ENCODE data around the gene LRRC8D. TPM values are rescaled to one million over a fixed set of nuclear protein-coding genes. Genes with fewer than 3 reads are reported as not detected.
"Not testable (repeated sequence)": the region's sequence is repeated elsewhere in the genome, so short reads cannot be mapped to it uniquely, and the experiment has no call there.

LRRC8D gene
- total RNA-seq, 2 experiments from 2014 or later = 23.9 to 25.7 TPM

GRCh38 chr1:89966656-89967055, 145.8 kb downstream of the LRRC8D start:
- DNase-seq = no peak
- no peaks in the 10 kb centered on the region for H3K36me3 Mint-ChIP-seq (ENCODE audit: low read depth)
- no peak for ATAC-seq
- H3K27ac Mint-ChIP-seq = no peak overlapping the region
- H3K27me3 Mint-ChIP-seq (ENCODE audit: low read depth) = peaks cover 11% of the 10 kb centered on the region
- H3K4me1 Mint-ChIP-seq (ENCODE audit: low read depth) = peaks cover 18% of the 10 kb centered on the region
- H3K4me3 Mint-ChIP-seq = no peak overlapping the region
- H3K9me3 Mint-ChIP-seq (ENCODE audit: insufficient read depth) = no peaks in the 10 kb centered on the region
- POLR2A ChIA-PET = no interaction called here
- CTCF ChIA-PET = interaction anchor here (0.8 to 1.6 kb wide), 4 partner anchors 17 to 185 kb away, joined by 3 to 4 read pairs (median 3); no protein-coding TSS in a partner anchor

GRCh38 chr1:89971600-89971999, 150.8 kb downstream of the LRRC8D start:
- ChIA-PET CTCF (interaction anchor here (0.7 to 1.7 kb wide), 3 partner anchors 15 to 335 kb away, joined by 3 to 5 read pairs (median 3); no protein-coding TSS in a partner anchor), POLR2A (no interaction called here)
- DNase-seq (no peak), ATAC-seq (no peak)
- no peak overlapping the region for H3K27ac Mint-ChIP-seq
- peaks cover 10% of the 10 kb centered on the region for H3K4me1 Mint-ChIP-seq (ENCODE audit: low read depth)
- no peaks in the 10 kb centered on the region for H3K9me3 Mint-ChIP-seq (ENCODE audit: insufficient read depth)
- peaks cover 4% of the 10 kb centered on the region for H3K27me3 Mint-ChIP-seq (ENCODE audit: low read depth)
- H3K4me3 Mint-ChIP-seq = no peak overlapping the region
- H3K36me3 Mint-ChIP-seq (ENCODE audit: low read depth) = no peaks in the 10 kb centered on the region

GRCh38 chr1:89972024-89972423, 151.2 kb downstream of the LRRC8D start:
- no peak for ATAC-seq
- Mint-ChIP-seq H3K27me3 (ENCODE audit: low read depth) (peaks cover 4% of the 10 kb centered on the region), H3K36me3 (ENCODE audit: low read depth) (no peaks in the 10 kb centered on the region), H3K4me1 (ENCODE audit: low read depth) (peaks cover 5% of the 10 kb centered on the region), H3K27ac (no peak overlapping the region), H3K4me3 (no peak overlapping the region), H3K9me3 (ENCODE audit: insufficient read depth) (no peaks in the 10 kb centered on the region)
- ChIA-PET CTCF (interaction anchor here (0.7 to 1.7 kb wide), 3 partner anchors 15 to 335 kb away, joined by 3 to 5 read pairs (median 3); no protein-coding TSS in a partner anchor), POLR2A (no interaction called here)
- no peak for DNase-seq

GRCh38 chr1:89973471-89974127, 152.8 kb downstream of the LRRC8D start:
- H3K4me1 Mint-ChIP-seq (ENCODE audit: low read depth) = peaks cover 4% of the 10 kb centered on the region
- ATAC-seq (no peak), DNase-seq (no peak)
- ChIA-PET CTCF (no interaction called here), POLR2A (no interaction called here)
- H3K36me3 Mint-ChIP-seq (ENCODE audit: low read depth) = no peaks in the 10 kb centered on the region
- H3K27ac Mint-ChIP-seq = no peak overlapping the region
- H3K9me3 Mint-ChIP-seq (ENCODE audit: insufficient read depth) = no peaks in the 10 kb centered on the region
- H3K4me3 Mint-ChIP-seq = no peak overlapping the region
- peaks cover 4% of the 10 kb centered on the region for H3K27me3 Mint-ChIP-seq (ENCODE audit: low read depth)

- DNase-seq = no peak
- no peak overlapping the region for H3K27ac Mint-ChIP-seq
- ATAC-seq = no peak
- H3K36me3 Mint-ChIP-seq (ENCODE audit: low read depth) = no peaks in the 10 kb centered on the region
- H3K4me3 Mint-ChIP-seq = no peak overlapping the region
- ChIA-PET POLR2A (no interaction called here), CTCF (no interaction called here)
- peaks cover 4% of the 10 kb centered on the region for H3K4me1 Mint-ChIP-seq (ENCODE audit: low read depth)
- no peaks in the 10 kb centered on the region for H3K9me3 Mint-ChIP-seq (ENCODE audit: insufficient read depth)
- peaks cover 4% of the 10 kb centered on the region for H3K27me3 Mint-ChIP-seq (ENCODE audit: low read depth)
Observed at GRCh38 chr1:89974256-89974655, 153.4 kb downstream of the LRRC8D start.

- ChIA-PET POLR2A (no interaction called here), CTCF (interaction anchor here (4.4 kb wide), 1 partner anchor 13 kb away, joined by 28 read pairs; no protein-coding TSS in a partner anchor)
- no peaks in the 10 kb centered on the region for H3K36me3 Mint-ChIP-seq (ENCODE audit: low read depth)
- ATAC-seq (no peak), DNase-seq (no peak)
- peaks cover 4% of the 10 kb centered on the region for H3K27me3 Mint-ChIP-seq (ENCODE audit: low read depth)
- H3K4me3 Mint-ChIP-seq = no peak overlapping the region
- no peak overlapping the region for H3K27ac Mint-ChIP-seq
- peaks cover 4% of the 10 kb centered on the region for H3K4me1 Mint-ChIP-seq (ENCODE audit: low read depth)
- H3K9me3 Mint-ChIP-seq (ENCODE audit: insufficient read depth) = no peaks in the 10 kb centered on the region
Observed at GRCh38 chr1:89974696-89975470, 154.1 kb downstream of the LRRC8D start.

GRCh38 chr1:89975540-89976125, 154.8 kb downstream of the LRRC8D start:
- Mint-ChIP-seq H3K9me3 (ENCODE audit: insufficient read depth) (no peaks in the 10 kb centered on the region), H3K27me3 (ENCODE audit: low read depth) (peaks cover 4% of the 10 kb centered on the region), H3K4me3 (no peak overlapping the region), H3K4me1 (ENCODE audit: low read depth) (peaks cover 4% of the 10 kb centered on the region), H3K27ac (no peak overlapping the region), H3K36me3 (ENCODE audit: low read depth) (no peaks in the 10 kb centered on the region)
- ChIA-PET POLR2A (no interaction called here), CTCF (interaction anchor here (1.3 to 4.4 kb wide), 2 partner anchors 12 kb away, joined by 4 to 28 read pairs; no protein-coding TSS in a partner anchor)
- ATAC-seq = no peak
- no peak for DNase-seq

GRCh38 chr1:89978755-89979154, 157.9 kb downstream of the LRRC8D start:
- peaks cover under 1% of the 10 kb centered on the region for H3K27me3 Mint-ChIP-seq (ENCODE audit: low read depth)
- H3K4me3 Mint-ChIP-seq = no peak overlapping the region
- ChIA-PET CTCF (interaction anchor here (1.1 to 4.4 kb wide), 2 partner anchors 9 to 19 kb away, joined by 3 to 28 read pairs; no protein-coding TSS in a partner anchor), POLR2A (no interaction called here)
- H3K27ac Mint-ChIP-seq = no peak overlapping the region
- ATAC-seq = no peak
- no peaks in the 10 kb centered on the region for H3K36me3 Mint-ChIP-seq (ENCODE audit: low read depth)
- no peaks in the 10 kb centered on the region for H3K4me1 Mint-ChIP-seq (ENCODE audit: low read depth)
- DNase-seq = no peak
- H3K9me3 Mint-ChIP-seq (ENCODE audit: insufficient read depth) = no peaks in the 10 kb centered on the region

- CTCF ChIA-PET = no interaction called here
Observed at GRCh38 chr1:89980605-89981004, 159.8 kb downstream of the LRRC8D start.

GRCh38 chr1:89982846-89983245, 162.0 kb downstream of the LRRC8D start:
- ATAC-seq; H3K4me3 Mint-ChIP-seq; H3K27ac Mint-ChIP-seq; H3K36me3 Mint-ChIP-seq (ENCODE audit: low read depth); H3K27me3 Mint-ChIP-seq (ENCODE audit: low read depth); H3K9me3 Mint-ChIP-seq (ENCODE audit: insufficient read depth); POLR2A ChIA-PET; DNase-seq; H3K4me1 Mint-ChIP-seq (ENCODE audit: low read depth); CTCF ChIA-PET: not testable (repeated sequence)

More at GRCh38 chr1:89980605-89981004, 159.8 kb downstream of the LRRC8D start:
- H3K27me3 Mint-ChIP-seq (ENCODE audit: low read depth) = peaks cover 3% of the 10 kb centered on the region
- POLR2A ChIA-PET = no interaction called here
- DNase-seq (no peak), ATAC-seq (no peak)
- no peak overlapping the region for H3K27ac Mint-ChIP-seq
- no peaks in the 10 kb centered on the region for H3K4me1 Mint-ChIP-seq (ENCODE audit: low read depth)
- H3K9me3 Mint-ChIP-seq (ENCODE audit: insufficient read depth) = no peaks in the 10 kb centered on the region
- no peaks in the 10 kb centered on the region for H3K36me3 Mint-ChIP-seq (ENCODE audit: low read depth)
- no peak overlapping the region for H3K4me3 Mint-ChIP-seq

GRCh38 chr1:89984564-89985116, 163.8 kb downstream of the LRRC8D start:
- not testable (repeated sequence) for H3K4me3 Mint-ChIP-seq; H3K36me3 Mint-ChIP-seq (ENCODE audit: low read depth); H3K27ac Mint-ChIP-seq; H3K9me3 Mint-ChIP-seq (ENCODE audit: insufficient read depth); H3K4me1 Mint-ChIP-seq (ENCODE audit: low read depth); H3K27me3 Mint-ChIP-seq (ENCODE audit: low read depth); DNase-seq; ATAC-seq
- CTCF ChIA-PET = interaction anchor here (1.7 to 2.2 kb wide), 2 partner anchors 141 to 181 kb away, joined by 9 to 10 read pairs; no protein-coding TSS in a partner anchor
- POLR2A ChIA-PET = interaction anchor here (0.6 kb wide), 1 partner anchor 142 kb away, joined by 3 read pairs; no protein-coding TSS in a partner anchor

Measured in activated CD8-positive, alpha-beta T cell treated with anti-CD3 and anti-CD28 coated beads, Interleukin-2, amount 10 ng/mL, durations not matched to agents 7 days and 5 days (primary cell).